ENCODE measurements around the gene PTH1R.

The PTH1R gene

GRCh38 chr3:46878781-46879436, 1.4 kb downstream of the PTH1R start:
- TF ChIP-seq, protein P1, sequence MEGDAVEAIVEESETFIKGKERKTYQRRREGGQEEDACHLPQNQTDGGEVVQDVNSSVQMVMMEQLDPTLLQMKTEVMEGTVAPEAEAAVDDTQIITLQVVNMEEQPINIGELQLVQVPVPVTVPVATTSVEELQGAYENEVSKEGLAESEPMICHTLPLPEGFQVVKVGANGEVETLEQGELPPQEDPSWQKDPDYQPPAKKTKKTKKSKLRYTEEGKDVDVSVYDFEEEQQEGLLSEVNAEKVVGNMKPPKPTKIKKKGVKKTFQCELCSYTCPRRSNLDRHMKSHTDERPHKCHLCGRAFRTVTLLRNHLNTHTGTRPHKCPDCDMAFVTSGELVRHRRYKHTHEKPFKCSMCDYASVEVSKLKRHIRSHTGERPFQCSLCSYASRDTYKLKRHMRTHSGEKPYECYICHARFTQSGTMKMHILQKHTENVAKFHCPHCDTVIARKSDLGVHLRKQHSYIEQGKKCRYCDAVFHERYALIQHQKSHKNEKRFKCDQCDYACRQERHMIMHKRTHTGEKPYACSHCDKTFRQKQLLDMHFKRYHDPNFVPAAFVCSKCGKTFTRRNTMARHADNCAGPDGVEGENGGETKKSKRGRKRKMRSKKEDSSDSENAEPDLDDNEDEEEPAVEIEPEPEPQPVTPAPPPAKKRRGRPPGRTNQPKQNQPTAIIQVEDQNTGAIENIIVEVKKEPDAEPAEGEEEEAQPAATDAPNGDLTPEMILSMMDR (conservative IDR thresholded peaks at IDR 0.05; ENCODE audit: low read depth, low read length) = peak; percentile 9
- no peak overlapping the region for H3K4me3 ChIP-seq (ENCODE audit: low read depth, low read length)
- no peak for DNase-seq (ENCODE audit: low read depth)

GRCh38 chr3:46880884-46881595, 3.5 kb downstream of the PTH1R start:
- no peak overlapping the region for H3K4me3 ChIP-seq (ENCODE audit: low read depth, low read length)
- no peak for DNase-seq (ENCODE audit: low read depth)
- TF ChIP-seq, protein P1 (conservative IDR thresholded peaks at IDR 0.05; ENCODE audit: low read depth, low read length) = no peak

DNA sequence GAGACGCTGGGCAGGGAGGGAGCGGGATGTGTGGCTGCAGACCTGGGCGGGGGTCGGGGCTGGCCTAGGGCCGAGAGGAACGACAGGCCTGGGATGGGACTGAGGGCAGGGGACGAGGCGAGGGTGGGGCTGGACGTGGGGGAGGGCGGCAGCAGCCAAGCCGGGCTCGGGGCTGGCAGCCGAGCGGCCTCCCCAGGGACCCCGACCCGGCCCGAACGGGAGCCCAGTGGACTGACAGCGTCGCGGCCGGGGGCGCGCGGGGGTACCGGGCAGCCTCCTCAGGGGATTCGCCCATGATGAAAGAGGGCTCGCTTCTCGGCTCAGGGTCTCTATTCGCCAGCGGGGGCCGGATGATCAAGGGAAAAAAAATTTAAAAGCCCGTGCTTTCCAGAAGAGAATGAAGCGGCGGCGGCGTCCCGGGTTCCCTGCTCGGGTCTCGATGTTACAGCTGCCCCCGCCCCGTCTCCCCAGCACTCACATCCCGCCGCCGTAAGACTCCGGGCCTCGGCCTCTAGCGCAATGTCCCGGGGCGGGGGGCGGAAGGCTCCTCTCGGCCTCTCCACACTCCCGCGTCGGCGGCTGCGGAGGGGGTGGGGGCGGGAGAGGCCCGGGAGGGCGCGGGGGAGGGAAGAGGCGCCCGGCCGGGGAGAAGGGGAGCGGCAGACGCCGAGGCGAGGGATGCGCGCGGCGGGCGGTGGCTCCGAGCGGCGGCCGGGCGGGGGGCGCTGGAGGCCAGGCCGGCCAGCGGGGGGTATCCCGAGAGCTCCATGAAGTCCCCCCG, 4.3 kb downstream of the PTH1R start:
- TF ChIP-seq, protein P1 (conservative IDR thresholded peaks at IDR 0.05; ENCODE audit: low read depth, low read length) = no peak
- peak overlapping the region; percentile 50 for H3K4me3 ChIP-seq (ENCODE audit: low read depth, low read length)
- DNase-seq (ENCODE audit: low read depth) = no peak

DNA sequence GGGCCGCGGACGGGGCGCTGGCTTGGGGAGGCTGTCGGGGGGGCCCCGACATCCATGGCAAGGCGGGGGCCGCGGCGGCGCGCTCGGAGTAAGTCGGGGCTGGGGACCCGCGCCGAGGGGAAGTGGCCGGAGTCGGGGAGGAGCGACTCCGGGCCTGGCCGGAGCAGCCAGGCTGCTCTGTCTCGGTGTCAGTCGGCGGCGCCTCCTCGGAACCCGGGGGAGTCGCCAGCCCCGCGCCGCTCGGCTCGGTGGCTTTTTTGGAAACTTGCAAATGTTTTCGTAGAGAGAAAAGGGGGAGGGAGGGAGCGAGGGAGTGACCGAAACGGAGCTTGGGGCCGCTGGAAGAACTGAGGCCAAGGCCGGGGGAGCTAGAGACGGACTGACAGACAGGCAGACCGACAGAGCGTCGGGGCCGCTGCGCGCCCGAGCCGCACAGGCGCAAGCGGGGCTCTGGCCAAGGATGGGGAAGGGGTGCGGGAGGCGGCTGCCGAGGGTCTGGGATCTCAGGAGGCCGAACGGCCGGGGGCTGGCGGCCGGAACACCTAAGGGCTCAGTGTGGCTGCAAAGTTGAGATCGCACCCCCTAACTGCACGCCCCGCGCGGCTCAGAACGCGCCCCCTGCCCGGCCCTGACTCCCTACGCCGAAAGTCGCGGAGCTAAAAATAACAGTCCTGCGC, 5.0 kb downstream of the PTH1R start:
- peak overlapping the region; percentile 50 for H3K4me3 ChIP-seq (ENCODE audit: low read depth, low read length)
- TF ChIP-seq, protein P1 (conservative IDR thresholded peaks at IDR 0.05; ENCODE audit: low read depth, low read length) = no peak
- peak; percentile 27 for DNase-seq (ENCODE audit: low read depth)

DNA sequence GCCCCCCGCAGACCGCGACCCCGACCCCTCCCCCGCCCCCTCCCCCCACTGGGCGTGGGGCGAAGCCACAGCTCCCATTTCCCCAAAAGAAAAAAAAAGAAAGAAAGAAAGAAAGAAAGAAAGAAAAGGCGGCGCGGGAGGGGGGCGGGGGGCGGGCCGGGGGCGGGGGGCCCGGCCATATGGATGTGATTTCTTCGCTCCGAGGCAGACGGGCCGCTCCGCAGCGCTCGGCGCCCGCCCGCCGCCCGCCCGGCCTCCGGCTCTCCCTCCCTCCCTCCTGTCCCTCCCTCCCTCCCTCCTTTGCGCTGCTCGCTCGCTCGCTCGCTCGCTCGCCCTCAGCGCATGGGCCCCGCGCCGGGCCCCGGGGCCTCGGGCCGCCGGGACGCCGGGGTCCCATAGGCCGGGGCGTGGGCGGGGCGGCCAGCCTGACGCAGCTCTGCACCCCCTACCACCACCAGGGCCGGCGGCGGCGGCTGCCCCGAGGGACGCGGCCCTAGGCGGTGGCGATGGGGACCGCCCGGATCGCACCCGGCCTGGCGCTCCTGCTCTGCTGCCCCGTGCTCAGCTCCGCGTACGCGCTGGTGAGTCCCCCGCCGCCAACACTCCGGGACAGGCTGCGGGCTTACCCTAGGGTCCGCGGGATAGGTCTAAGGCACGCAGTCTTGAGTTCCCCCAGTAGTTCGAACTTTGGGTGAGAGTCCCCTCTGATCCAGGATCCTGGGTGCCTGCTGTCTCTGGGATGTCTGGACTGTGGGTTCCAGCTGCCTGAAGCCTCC, 5.7 kb downstream of the PTH1R start:
- peak overlapping the region; percentile 50 for H3K4me3 ChIP-seq (ENCODE audit: low read depth, low read length)
- TF ChIP-seq, protein P1 (conservative IDR thresholded peaks at IDR 0.05; ENCODE audit: low read depth, low read length) = no peak
- peak; percentile 34 for DNase-seq (ENCODE audit: low read depth)

GRCh38 chr3:46883830-46884185, 6.3 kb downstream of the PTH1R start:
- TF ChIP-seq, protein P1 (conservative IDR thresholded peaks at IDR 0.05; ENCODE audit: low read depth, low read length) = no peak
- no peak overlapping the region for H3K4me3 ChIP-seq (ENCODE audit: low read depth, low read length)
- no peak for DNase-seq (ENCODE audit: low read depth)

Measured in choroid plexus epithelial cell (primary cell).